ENCODE results near the gene HOXD9. TPM values are rescaled to one million over a fixed set of nuclear protein-coding genes. Genes with fewer than 3 reads are reported as not detected.

The HOXD9 gene
- total RNA-seq, 1 donor from 2014 or later: 0.56 TPM

DNA sequence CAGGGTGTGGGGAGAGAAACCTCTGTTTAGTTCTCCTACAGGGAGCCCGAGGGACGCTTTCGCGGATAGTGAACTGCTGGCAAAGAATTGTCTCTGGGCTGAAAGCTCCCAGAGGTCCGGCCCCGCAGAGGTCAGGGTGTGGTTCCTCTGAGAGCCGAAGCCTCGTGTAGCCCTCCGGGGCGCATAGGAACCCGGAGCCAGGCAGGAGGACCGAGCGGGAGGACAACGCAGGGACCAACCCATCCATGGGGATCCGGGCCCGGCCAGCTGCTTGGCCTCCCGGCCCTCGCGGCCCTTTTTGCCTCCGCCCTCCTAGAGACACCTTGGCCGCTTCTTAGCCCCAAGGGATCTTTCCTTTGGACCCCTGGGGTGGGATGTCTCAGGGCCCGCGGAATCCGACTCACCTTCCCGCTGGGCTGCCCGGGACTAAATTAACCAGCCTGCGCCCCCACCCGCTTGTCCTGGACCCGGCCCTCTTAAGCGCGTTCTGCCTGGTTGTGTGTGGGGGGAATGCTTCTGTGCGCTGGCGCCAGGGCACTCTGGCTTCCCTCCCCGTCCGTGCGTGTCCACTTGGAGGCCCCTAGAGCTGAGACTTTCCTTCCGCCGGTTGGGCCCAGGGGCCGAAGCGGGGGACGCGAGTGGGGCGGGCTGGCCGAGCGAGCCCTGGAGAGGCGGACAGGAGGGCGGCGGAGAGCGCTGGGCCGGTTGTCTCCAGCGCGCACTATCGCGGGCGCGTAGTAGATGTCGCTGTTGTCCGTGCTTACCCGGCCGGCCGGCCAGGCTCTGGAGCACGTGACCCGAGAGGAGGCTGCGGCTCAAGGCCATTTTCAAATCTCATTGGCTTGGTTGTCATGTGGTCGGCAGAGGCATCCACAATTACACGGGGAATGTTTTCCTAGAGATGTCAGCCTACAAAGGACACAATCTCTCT, 6.4 kb upstream of the HOXD9 start, which contains the start of gene HOXD10:
TSS of gene HOXD10 (plus strand) at position 896 of the 931 bp plus-strand sequence. CDS start 56 bp downstream, outside the sequence.
- Mint-ChIP-seq H3K9me3 (ENCODE audit: unreplicated experiment) (no peaks in the 10 kb centered on the region), H3K36me3 (ENCODE audit: low read depth, unreplicated experiment) (no peaks in the 10 kb centered on the region), H3K4me1 (ENCODE audit: unreplicated experiment) (peaks cover 13% of the 10 kb centered on the region), H3K27ac (ENCODE audit: unreplicated experiment) (peak within 1 kb of the TSS; percentile 18), H3K27me3 (ENCODE audit: unreplicated experiment) (peaks cover 52% of the 10 kb centered on the region), H3K4me3 (ENCODE audit: unreplicated experiment) (no peak within 1 kb of the TSS)
- TF ChIP-seq, protein P1, sequence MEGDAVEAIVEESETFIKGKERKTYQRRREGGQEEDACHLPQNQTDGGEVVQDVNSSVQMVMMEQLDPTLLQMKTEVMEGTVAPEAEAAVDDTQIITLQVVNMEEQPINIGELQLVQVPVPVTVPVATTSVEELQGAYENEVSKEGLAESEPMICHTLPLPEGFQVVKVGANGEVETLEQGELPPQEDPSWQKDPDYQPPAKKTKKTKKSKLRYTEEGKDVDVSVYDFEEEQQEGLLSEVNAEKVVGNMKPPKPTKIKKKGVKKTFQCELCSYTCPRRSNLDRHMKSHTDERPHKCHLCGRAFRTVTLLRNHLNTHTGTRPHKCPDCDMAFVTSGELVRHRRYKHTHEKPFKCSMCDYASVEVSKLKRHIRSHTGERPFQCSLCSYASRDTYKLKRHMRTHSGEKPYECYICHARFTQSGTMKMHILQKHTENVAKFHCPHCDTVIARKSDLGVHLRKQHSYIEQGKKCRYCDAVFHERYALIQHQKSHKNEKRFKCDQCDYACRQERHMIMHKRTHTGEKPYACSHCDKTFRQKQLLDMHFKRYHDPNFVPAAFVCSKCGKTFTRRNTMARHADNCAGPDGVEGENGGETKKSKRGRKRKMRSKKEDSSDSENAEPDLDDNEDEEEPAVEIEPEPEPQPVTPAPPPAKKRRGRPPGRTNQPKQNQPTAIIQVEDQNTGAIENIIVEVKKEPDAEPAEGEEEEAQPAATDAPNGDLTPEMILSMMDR (IDR thresholded peaks at IDR 0.05; ENCODE audit: unreplicated experiment): peak; percentile 24
- DNase-seq (ENCODE audit: low spot score): peak; percentile 72

DNA sequence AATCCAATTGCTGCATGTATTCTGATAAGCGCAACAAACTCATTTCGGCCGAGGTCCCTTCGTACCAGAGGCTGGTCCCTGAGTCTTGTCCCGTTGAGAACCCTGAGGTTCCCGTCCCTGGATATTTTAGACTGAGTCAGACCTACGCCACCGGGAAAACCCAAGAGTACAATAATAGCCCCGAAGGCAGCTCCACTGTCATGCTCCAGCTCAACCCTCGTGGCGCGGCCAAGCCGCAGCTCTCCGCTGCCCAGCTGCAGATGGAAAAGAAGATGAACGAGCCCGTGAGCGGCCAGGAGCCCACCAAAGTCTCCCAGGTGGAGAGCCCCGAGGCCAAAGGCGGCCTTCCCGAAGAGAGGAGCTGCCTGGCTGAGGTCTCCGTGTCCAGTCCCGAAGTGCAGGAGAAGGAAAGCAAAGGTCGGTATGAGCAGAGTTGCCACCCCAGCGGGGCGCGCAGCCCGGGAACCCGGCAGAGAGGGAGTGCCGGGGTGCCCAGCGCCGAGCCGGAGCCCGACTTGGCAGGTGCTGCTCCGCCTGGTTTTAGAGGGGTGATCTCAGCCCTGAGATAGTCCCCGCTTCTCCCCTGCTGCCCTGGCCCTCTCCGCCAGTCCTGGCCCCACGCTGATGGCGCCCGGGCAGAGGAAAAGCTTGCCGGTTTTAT, 5.2 kb upstream of the HOXD9 start:
- Mint-ChIP-seq H3K36me3 (ENCODE audit: low read depth, unreplicated experiment) (no peaks in the 10 kb centered on the region), H3K4me3 (ENCODE audit: unreplicated experiment) (no peak overlapping the region), H3K27ac (ENCODE audit: unreplicated experiment) (peak overlapping the region; percentile 18), H3K27me3 (ENCODE audit: unreplicated experiment) (peaks cover 52% of the 10 kb centered on the region), H3K4me1 (ENCODE audit: unreplicated experiment) (peaks cover 13% of the 10 kb centered on the region), H3K9me3 (ENCODE audit: unreplicated experiment) (no peaks in the 10 kb centered on the region)
- DNase-seq (ENCODE audit: low spot score): no peak
- TF ChIP-seq, protein P1 (IDR thresholded peaks at IDR 0.05; ENCODE audit: unreplicated experiment): no peak

DNA sequence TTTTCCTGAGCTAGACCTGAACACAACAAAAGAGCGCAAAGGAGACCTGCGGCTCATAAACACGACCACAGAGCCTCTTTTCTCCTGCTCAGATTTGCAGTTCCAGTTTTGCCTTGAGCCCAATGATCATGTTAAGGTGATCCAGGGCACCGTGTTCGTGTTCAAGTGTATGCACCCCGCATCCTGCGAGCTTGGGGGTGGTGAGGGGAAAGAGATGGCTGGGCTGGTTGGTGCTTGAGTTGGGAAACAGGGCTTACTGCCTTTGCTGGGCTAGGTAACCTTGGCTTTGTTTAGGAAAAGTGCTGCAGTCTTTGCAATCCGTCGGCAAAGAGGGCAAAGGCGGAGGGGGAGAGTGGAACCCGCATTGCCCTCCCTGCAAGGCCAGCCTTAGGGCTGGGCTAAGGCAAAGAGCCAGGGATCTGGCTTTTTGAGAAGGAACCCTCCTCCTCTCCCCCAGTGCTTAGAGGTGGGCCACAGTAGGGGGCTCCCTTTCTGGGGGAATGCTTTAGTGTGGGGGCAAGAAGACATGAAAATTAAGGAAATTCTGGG, 4.6 kb upstream of the HOXD9 start:
- Mint-ChIP-seq H3K4me3 (ENCODE audit: unreplicated experiment) (no peak overlapping the region), H3K36me3 (ENCODE audit: low read depth, unreplicated experiment) (no peaks in the 10 kb centered on the region)
- TF ChIP-seq, protein P1 (IDR thresholded peaks at IDR 0.05; ENCODE audit: unreplicated experiment): no peak

DNA sequence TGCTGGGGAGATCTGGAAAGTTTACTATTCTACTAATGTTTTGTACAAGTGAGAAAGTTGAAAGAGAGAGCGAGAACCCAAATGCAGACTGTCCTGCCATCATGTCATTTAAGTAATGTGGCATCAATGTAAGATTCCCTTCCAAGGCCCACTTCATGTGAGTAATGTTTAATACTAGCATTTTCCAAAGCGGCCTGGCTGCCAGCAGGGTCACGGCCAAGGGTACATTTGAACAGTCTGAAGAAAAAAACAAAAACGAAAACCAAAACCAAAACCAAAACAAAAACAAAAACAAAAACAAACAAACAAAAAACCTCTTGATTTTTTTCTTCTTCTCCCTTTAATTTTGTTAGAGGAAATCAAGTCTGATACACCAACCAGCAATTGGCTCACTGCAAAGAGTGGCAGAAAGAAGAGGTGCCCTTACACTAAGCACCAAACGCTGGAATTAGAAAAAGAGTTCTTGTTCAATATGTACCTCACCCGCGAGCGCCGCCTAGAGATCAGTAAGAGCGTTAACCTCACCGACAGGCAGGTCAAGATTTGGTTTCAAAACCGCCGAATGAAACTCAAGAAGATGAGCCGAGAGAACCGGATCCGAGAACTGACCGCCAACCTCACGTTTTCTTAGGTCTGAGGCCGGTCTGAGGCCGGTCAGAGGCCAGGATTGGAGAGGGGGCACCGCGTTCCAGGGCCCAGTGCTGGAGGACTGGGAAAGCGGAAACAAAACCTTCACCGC, 3.7 kb upstream of the HOXD9 start:
- TF ChIP-seq, protein P1 (IDR thresholded peaks at IDR 0.05; ENCODE audit: unreplicated experiment): peak; percentile 64
- Mint-ChIP-seq H3K4me3 (ENCODE audit: unreplicated experiment) (no peak overlapping the region), H3K36me3 (ENCODE audit: low read depth, unreplicated experiment) (no peaks in the 10 kb centered on the region), H3K9me3 (ENCODE audit: unreplicated experiment) (no peaks in the 10 kb centered on the region), H3K4me1 (ENCODE audit: unreplicated experiment) (peaks cover 14% of the 10 kb centered on the region), H3K27me3 (ENCODE audit: unreplicated experiment) (peaks cover 52% of the 10 kb centered on the region), H3K27ac (ENCODE audit: unreplicated experiment) (no peak overlapping the region)
- no peak for DNase-seq (ENCODE audit: low spot score)

More for the DNA sequence above, 4.6 kb upstream of the HOXD9 start:
- H3K4me1 Mint-ChIP-seq (ENCODE audit: unreplicated experiment): peaks cover 13% of the 10 kb centered on the region
- peaks cover 55% of the 10 kb centered on the region for H3K27me3 Mint-ChIP-seq (ENCODE audit: unreplicated experiment)
- H3K9me3 Mint-ChIP-seq (ENCODE audit: unreplicated experiment): no peaks in the 10 kb centered on the region
- no peak for DNase-seq (ENCODE audit: low spot score)
- H3K27ac Mint-ChIP-seq (ENCODE audit: unreplicated experiment): no peak overlapping the region
